Activated naive CD8-positive, alpha-beta T cell treated with anti-CD3 and anti-CD28 coated beads for 36 hours (primary cell): ENCODE results near the gene TNNC2. TPM values are rescaled to one million over a fixed set of nuclear protein-coding genes. Genes with fewer than 3 reads are reported as not detected.
"Not testable (repeated sequence)": the region's sequence is repeated elsewhere in the genome, so short reads cannot be mapped to it uniquely, and the experiment has no call there.

ENCODE experiments used
- DNase-seq: peaks from one replicate; pipeline ENCODE4 v3.0.0; 2021
- H3K27ac Mint-ChIP-seq: one replicate; pipeline ENCODE4 v1.8.0; 2022; ENCODE audit warnings: mild to moderate bottlenecking, moderate library complexity, mixed read lengths
- H3K27me3 Mint-ChIP-seq: one replicate; pipeline ENCODE4 v1.8.0; 2022; ENCODE audit warnings: mild to moderate bottlenecking, mixed read lengths
- H3K36me3 Mint-ChIP-seq: one replicate; pipeline ENCODE4 v1.8.0; 2021; ENCODE audit warnings: mild to moderate bottlenecking, mixed read lengths
- H3K4me1 Mint-ChIP-seq: one replicate; pipeline ENCODE4 v1.8.0; 2021; ENCODE audit warnings: mixed read lengths
- H3K4me3 Mint-ChIP-seq: one replicate; pipeline ENCODE4 v1.8.0; 2022; ENCODE audit warnings: mild to moderate bottlenecking, moderate library complexity, mixed read lengths
- H3K9me3 Mint-ChIP-seq: one replicate; pipeline ENCODE4 v1.8.0; 2022; ENCODE audit warnings: mixed read lengths
- total RNA-seq, 2 experiments: library from RNA; stranded (reverse); gene quantifications; one replicate each; pipeline ENCODE4 v1.2.3, GENCODE V29; 2021

The TNNC2 gene
- total RNA-seq, 2 experiments from 2014 or later, result not detected

GRCh38 chr20:45835329-45835765 lies 8.2 kb upstream of the TNNC2 start:
- Mint-ChIP-seq H3K36me3 (no peaks in the 10 kb centered on the region), H3K27ac (no peak overlapping the region), H3K27me3 (peaks cover 2% of the 10 kb centered on the region), H3K4me3 (no peak overlapping the region), H3K9me3 (no peaks in the 10 kb centered on the region), H3K4me1 (peaks cover 8% of the 10 kb centered on the region)
- DNase-seq, result no peak

- no peak for DNase-seq
- no peaks in the 10 kb centered on the region for H3K9me3 Mint-ChIP-seq
- peaks cover 3% of the 10 kb centered on the region for H3K27me3 Mint-ChIP-seq
- no peak overlapping the region for H3K27ac Mint-ChIP-seq
- H3K36me3 Mint-ChIP-seq, result no peaks in the 10 kb centered on the region
- H3K4me3 Mint-ChIP-seq, result no peak overlapping the region
- peaks cover 8% of the 10 kb centered on the region for H3K4me1 Mint-ChIP-seq
Observed at GRCh38 chr20:45834797-45835161, 7.7 kb upstream of the TNNC2 start.

GRCh38 chr20:45833883-45834796 lies 7.0 kb upstream of the TNNC2 start:
- Mint-ChIP-seq H3K9me3 (no peaks in the 10 kb centered on the region), H3K4me1 (peaks cover 8% of the 10 kb centered on the region), H3K4me3 (peak overlapping the region; percentile 29), H3K27me3 (peaks cover 3% of the 10 kb centered on the region), H3K27ac (no peak overlapping the region), H3K36me3 (no peaks in the 10 kb centered on the region)
- peak; percentile 53 for DNase-seq

- H3K27ac Mint-ChIP-seq, result no peak within 1 kb of the TSS
- H3K27me3 Mint-ChIP-seq, result peaks cover 3% of the 10 kb centered on the region
- peak; percentile 38 for DNase-seq
- H3K9me3 Mint-ChIP-seq, result no peaks in the 10 kb centered on the region
- peak within 1 kb of the TSS; percentile 75 for H3K4me3 Mint-ChIP-seq
- H3K4me1 Mint-ChIP-seq, result peaks cover 8% of the 10 kb centered on the region
- no peaks in the 10 kb centered on the region for H3K36me3 Mint-ChIP-seq
Observed at GRCh38 chr20:45833030-45833882, 6.1 kb upstream of the TNNC2 start, which contains the start of gene SNX21. TSS of gene SNX21 (plus strand) at chr20:45833799. CDS start at chr20:45833920, 121 bp downstream.

- no peak overlapping the region for H3K27ac Mint-ChIP-seq
- DNase-seq, result no peak
- H3K27me3 Mint-ChIP-seq, result peaks cover 3% of the 10 kb centered on the region
- H3K4me1 Mint-ChIP-seq, result peaks cover 8% of the 10 kb centered on the region
- peak overlapping the region; percentile 75 for H3K4me3 Mint-ChIP-seq
- no peaks in the 10 kb centered on the region for H3K36me3 Mint-ChIP-seq
- H3K9me3 Mint-ChIP-seq, result no peaks in the 10 kb centered on the region
Observed at GRCh38 chr20:45832619-45833018, 5.5 kb upstream of the TNNC2 start.

GRCh38 chr20:45829673-45830106 lies 2.6 kb upstream of the TNNC2 start:
- H3K27me3 Mint-ChIP-seq, H3K4me3 Mint-ChIP-seq, DNase-seq, H3K4me1 Mint-ChIP-seq, H3K36me3 Mint-ChIP-seq, H3K9me3 Mint-ChIP-seq, H3K27ac Mint-ChIP-seq: not testable (repeated sequence)

GRCh38 chr20:45828589-45828988 lies 1.5 kb upstream of the TNNC2 start:
- Mint-ChIP-seq H3K9me3 (no peaks in the 10 kb centered on the region), H3K4me1 (peaks cover 13% of the 10 kb centered on the region), H3K27me3 (peaks cover 16% of the 10 kb centered on the region), H3K27ac (no peak overlapping the region), H3K36me3 (no peaks in the 10 kb centered on the region), H3K4me3 (no peak overlapping the region)
- DNase-seq, result no peak

- peaks cover 9% of the 10 kb centered on the region for H3K4me1 Mint-ChIP-seq
- no peak overlapping the region for H3K27ac Mint-ChIP-seq
- H3K9me3 Mint-ChIP-seq, result no peaks in the 10 kb centered on the region
- H3K4me3 Mint-ChIP-seq, result no peak overlapping the region
- no peak for DNase-seq
- H3K36me3 Mint-ChIP-seq, result no peaks in the 10 kb centered on the region
- H3K27me3 Mint-ChIP-seq, result peaks cover 25% of the 10 kb centered on the region
Observed at GRCh38 chr20:45827712-45828111, 600 bp upstream of the TNNC2 start.

GRCh38 chr20:45826381-45827019 lies 612 bp downstream of the TNNC2 start:
- no peak for DNase-seq
- H3K4me3 Mint-ChIP-seq, result no peak overlapping the region
- no peaks in the 10 kb centered on the region for H3K9me3 Mint-ChIP-seq
- no peaks in the 10 kb centered on the region for H3K36me3 Mint-ChIP-seq
- H3K4me1 Mint-ChIP-seq, result peaks cover 12% of the 10 kb centered on the region
- H3K27ac Mint-ChIP-seq, result no peak overlapping the region
- peaks cover 34% of the 10 kb centered on the region for H3K27me3 Mint-ChIP-seq

- H3K27ac Mint-ChIP-seq, result peak overlapping the region; percentile 41
- H3K36me3 Mint-ChIP-seq, result no peaks in the 10 kb centered on the region
- H3K27me3 Mint-ChIP-seq, result peaks cover 36% of the 10 kb centered on the region
- DNase-seq, result peak; percentile 62
- H3K4me3 Mint-ChIP-seq, result peak overlapping the region; percentile 49
- H3K4me1 Mint-ChIP-seq, result peaks cover 12% of the 10 kb centered on the region
- no peaks in the 10 kb centered on the region for H3K9me3 Mint-ChIP-seq
Observed at GRCh38 chr20:45823949-45824835, 2.9 kb downstream of the TNNC2 start.

- Mint-ChIP-seq H3K4me1 (peaks cover 12% of the 10 kb centered on the region), H3K27me3 (peaks cover 36% of the 10 kb centered on the region), H3K27ac (no peak overlapping the region), H3K36me3 (no peaks in the 10 kb centered on the region), H3K9me3 (no peaks in the 10 kb centered on the region), H3K4me3 (no peak overlapping the region)
- DNase-seq, result peak; percentile 15
Observed at GRCh38 chr20:45822857-45823256, 4.3 kb downstream of the TNNC2 start.

GRCh38 chr20:45821947-45822346 lies 5.2 kb downstream of the TNNC2 start:
- Mint-ChIP-seq H3K27me3 (peaks cover 36% of the 10 kb centered on the region), H3K27ac (no peak overlapping the region), H3K4me1 (peaks cover 12% of the 10 kb centered on the region), H3K4me3 (no peak overlapping the region), H3K9me3 (no peaks in the 10 kb centered on the region), H3K36me3 (peaks cover 1% of the 10 kb centered on the region)
- DNase-seq, result no peak

- no peak overlapping the region for H3K4me3 Mint-ChIP-seq
- H3K27ac Mint-ChIP-seq, result no peak overlapping the region
- peaks cover 14% of the 10 kb centered on the region for H3K36me3 Mint-ChIP-seq
- DNase-seq, result no peak
- peaks cover 16% of the 10 kb centered on the region for H3K4me1 Mint-ChIP-seq
- H3K9me3 Mint-ChIP-seq, result no peaks in the 10 kb centered on the region
- peaks cover 31% of the 10 kb centered on the region for H3K27me3 Mint-ChIP-seq
Observed at GRCh38 chr20:45819466-45819865, 7.6 kb downstream of the TNNC2 start.

- Mint-ChIP-seq H3K27ac (no peak overlapping the region), H3K9me3 (no peaks in the 10 kb centered on the region), H3K4me1 (peaks cover 15% of the 10 kb centered on the region), H3K4me3 (no peak overlapping the region), H3K27me3 (peaks cover 19% of the 10 kb centered on the region), H3K36me3 (peaks cover 24% of the 10 kb centered on the region)
- no peak for DNase-seq
Observed at GRCh38 chr20:45818239-45818638, 8.9 kb downstream of the TNNC2 start.
